Activated CD4-positive, alpha-beta T cell treated with anti-CD3 and anti-CD28 coated beads, Interleukin-2, amount 50 U/mL, for 1 hour (primary cell): ENCODE results near the gene DHODH.
"Not testable (repeated sequence)": the region's sequence is repeated elsewhere in the genome, so short reads cannot be mapped to it uniquely, and the experiment has no call there.

ENCODE experiments used
- DNase-seq: peaks from one replicate; pipeline ENCODE4 v3.0.0-alpha.2; 2020

Gene DHODH

DNA sequence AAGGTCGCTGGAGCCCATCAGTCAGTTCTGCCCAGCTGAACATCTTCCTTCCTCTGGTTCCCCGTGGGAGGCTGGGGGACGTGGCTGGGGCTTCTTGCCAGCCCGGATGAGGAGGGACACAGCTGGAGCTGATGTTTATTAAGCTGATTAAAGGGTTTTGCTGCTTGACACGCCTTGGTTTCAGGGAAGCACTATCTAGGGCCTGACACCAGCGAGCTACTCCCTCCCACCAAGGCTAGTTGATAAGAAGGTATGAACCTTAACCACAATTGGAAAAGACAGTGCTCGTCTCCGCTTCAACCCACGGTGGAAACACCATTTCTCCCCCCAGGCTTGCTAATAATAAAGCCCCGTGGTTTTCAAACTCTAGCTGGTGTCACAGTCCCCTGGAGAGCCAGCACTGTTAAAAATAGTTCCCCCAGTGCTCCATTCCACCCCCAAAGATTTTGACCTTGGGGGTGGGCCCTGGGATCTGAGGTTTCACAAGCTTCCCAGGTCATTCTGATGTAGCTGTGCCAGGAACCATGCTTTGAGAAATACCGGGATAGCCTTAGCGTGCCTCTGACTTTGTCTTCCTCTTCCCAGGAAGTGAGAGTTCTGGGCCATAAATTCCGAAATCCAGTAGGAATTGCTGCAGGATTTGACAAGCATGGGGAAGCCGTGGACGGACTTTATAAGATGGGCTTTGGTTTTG, 5.5 kb downstream of the DHODH start:
- no peak for DNase-seq

DNA sequence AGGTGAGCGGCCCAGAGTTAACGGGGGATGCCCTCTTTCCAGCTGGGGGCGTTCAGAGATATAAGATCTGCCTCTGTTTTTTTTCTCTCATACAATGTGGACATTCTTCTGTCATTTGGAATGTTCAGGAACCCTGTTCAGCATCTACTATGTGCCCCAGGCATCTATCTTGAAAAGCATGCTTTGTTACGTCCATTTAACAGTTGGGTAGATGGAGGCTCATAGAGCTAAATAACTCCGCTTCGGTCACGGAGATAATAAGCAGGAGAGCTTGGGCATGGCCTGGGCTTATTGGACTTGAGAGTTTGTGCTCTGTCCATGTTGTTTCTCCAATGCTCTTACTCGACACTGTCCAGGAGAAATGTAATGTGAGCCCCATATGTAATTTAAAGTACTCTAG, 6.1 kb downstream of the DHODH start:
- DNase-seq: no peak

DNA sequence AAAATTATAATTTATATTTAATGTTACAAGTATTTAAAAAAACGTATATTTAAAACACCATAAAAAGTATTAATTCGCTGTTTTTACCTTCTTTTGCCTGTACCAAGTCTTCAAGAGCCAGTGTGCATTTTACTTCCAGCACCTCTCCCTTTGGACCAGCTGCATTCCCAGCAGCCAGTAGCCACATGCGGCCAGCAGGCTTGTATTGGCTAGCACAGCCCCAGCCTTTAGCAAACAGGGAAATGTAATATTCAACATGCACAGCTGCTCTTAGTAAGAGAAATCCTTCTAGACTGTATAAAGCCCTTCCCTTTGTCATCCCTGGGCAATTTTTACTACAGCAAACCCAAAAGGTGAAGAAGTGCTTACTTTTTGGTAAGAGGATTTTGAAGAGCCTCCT, 6.6 kb downstream of the DHODH start:
- DNase-seq: no peak

DNA sequence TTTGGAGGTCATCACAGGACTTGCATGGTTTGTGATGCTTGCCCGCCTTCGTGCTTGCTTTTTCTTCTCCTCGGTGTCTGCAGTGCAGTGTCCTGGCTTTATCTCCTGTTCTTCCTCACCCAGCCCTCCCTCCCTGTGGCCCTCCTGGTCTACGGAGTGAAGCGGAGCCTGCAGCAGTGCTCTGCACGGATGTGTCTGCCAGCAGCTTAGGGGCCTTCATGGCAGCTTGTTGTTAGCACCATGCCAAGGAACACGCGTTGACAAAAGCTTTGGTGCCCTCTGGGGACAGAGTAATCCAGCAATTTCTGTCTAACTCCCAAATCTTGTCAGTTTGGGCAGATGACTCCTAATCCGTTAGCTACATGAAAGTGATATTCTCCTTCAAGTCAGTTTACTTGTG, 9.9 kb downstream of the DHODH start:
- no peak for DNase-seq

DNA sequence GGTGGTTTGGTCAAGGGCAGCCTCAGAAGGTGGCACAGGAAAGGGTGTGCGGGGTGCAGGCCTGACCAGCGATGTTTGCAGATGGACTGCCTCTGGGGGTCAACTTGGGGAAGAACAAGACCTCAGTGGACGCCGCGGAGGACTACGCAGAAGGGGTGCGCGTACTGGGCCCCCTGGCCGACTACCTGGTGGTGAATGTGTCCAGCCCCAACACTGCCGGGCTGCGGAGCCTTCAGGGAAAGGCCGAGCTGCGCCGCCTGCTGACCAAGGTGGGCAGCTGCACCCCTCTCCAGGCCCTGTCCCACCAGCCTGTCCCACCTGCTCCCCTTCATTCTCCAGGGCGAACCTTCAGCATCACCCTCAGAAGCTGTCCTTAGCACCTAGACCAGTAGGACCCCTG, 12.5 kb downstream of the DHODH start:
- DNase-seq: no peak

DNA sequence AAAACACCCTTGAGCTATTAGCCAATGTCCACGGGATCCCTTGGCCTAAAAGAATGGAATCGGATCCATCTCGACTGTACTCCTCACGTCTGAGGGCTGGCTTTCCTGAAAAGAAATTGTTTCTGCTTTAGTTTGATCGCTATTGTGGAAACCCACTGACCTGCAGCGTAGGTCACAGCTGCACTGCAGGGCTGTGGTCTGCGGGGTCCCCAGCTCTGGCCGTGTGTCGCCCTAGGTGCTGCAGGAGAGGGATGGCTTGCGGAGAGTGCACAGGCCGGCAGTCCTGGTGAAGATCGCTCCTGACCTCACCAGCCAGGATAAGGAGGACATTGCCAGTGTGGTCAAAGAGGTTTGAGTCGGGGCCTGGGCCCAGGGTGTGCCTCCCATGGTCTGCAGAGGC, 13.6 kb downstream of the DHODH start:
- no peak for DNase-seq

DNA sequence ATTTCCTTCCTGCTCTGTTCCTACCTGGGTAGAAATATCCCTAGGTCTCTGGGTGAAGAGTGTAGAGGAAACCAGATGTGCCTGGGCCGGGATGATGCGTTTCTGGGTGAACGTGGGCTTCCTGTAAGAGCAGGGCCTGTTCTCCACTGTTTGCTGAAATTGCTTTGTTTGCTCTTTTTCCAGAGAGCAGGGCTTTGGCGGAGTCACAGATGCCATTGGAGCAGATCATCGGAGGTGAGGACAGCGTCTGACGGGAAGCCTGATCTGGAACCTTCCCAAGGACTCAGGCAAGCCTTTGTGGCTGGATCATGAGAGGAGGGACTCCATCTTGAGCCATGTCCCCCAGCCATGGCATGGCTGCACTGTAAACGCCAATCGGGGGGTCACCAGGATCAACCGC, 15.4 kb downstream of the DHODH start:
- no peak for DNase-seq

DNA sequence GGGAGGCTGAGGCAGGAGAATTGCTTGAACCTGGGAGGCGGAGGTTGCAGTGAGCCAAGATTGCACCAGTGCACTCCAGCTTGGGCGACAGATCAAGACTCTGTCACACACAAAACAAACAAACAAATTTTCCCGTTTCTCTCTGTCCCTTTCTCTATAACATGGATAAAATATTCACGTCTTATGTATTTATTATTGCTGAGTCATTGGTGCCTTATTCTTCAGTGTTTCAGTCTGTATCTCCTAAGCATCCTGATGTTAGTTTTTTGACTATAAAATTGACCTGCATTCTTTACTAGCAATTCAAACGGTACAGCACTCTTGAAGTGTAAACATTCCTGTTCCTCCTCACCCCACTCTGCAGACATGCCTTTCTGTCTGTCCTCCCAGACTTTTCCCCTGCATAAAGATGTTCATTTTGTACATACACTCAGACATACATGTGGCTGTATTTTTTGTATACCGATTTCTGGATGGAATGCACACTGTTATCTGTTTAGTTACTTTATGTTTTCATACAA, 16.4 kb downstream of the DHODH start:
- DNase-seq: no peak

DNA sequence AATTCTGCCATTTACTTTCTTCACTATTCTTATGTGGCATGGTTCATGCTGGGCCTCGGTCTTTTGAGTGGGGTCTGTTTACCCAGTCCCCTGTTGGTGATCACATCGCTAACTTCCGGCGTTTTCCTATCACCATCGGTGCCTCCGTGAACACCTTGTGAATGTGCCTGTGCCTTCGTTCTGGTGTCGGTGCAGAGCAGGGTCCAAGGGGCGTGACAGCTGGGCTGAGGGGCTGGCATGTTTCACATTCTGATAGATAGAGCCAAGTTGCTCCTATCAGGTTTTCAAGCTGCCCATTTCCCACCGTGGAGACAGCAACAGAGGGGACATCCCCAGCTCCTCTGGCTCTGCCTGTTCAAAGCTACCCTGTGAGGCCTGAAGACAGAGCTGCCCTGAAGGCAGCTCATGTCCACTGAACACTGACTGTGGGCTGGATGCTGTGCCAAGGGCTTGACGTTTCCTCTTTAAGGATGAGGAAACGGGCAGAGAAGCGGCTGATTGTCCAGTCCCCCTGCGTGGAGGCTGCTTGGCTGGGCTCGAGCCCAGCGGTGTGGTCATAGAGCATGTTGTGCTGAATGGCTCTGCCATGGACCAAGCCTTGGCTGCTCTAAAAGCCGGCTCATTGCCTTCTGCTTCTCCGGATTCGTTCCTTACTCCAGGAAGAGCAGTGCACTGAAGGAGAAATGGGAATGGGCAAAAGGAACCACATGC, 17.0 kb downstream of the DHODH start:
- DNase-seq: no peak

DNA sequence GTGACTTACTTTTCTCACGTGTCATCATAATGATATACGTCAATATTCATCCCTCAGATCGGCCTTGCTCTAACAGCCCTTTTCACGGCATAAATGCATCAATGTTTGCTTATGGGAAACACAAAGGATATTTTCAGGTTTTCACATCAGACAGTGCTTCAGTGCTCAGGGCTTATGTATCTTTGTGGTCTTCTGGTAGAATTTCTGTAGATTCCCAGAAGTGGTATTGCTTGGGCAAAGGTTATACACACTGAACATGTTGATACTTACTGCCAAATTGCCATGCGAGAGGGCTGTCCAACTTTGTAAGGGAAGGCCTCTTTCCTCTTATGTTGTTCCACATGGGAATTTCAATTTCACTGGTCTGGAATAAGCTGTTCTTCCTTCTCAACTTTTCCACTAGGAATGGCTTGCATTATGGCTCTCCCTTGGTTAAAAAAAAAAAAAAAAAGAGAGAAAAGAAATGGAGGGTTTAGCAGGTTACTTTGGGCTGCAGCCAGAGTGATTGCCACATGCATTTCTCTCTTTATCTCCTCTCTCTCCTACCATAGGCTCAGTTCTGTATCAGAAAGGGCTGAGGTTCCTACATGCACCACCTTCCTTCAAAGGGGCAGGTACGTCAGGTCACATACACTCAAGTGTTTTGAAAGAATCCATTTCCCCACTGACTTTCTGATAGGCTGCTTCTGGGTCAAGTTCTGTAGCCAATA, 19.3 kb downstream of the DHODH start:
- no peak for DNase-seq

DNA sequence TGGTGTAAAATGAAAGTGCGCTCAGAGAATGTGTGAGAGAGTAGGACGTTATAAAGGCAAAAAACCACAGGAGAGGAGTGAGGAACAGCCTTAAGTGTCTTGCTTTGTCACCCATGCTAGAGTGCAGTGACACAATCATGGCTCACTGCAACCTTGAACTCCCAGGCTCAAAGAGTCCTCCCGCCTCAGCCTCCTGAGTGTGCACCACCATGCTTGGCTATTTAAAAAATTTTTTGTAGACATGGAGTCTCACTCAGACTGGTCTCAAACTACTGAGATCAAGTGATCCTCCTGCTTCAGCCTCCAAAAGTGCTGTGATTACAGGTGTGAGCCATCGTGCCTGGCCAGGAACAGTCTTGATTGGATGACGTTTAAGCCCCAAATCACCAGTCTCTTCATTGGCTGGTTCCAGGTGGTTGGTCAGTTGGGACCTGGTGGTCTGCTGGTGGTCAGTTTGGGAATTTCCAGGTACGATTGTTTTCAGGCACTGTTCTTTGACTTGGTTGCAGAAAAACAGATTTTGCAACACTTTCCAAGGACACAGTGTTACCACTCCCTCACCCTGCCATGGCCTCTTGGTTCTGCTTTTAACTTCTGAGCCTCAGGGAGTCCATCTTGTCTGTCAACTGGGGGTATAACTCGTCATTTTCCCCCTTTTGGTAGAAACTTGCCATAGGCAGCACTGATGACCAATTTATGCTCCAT, 21.2 kb downstream of the DHODH start:
- DNase-seq: no peak

DNA sequence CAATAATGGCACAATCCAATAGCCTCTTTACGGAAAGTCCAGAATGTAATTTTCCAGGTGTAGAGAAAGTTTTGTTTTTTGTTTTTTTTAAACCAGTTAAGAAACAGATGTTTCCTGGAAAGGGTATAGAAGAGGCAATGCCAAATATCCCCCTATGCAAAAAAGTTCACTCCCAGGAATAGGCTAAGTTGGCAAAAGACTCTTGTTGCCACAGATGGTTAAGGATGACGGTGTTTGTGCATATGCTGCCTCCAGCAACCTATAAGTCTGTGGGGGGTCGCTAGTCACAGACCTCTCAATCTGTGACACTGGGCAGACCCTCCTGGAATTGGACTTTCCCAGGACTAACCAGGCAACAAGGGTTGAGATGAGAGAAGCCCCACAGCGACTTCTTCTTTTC, 24.9 kb downstream of the DHODH start:
- DNase-seq: no peak

DNA sequence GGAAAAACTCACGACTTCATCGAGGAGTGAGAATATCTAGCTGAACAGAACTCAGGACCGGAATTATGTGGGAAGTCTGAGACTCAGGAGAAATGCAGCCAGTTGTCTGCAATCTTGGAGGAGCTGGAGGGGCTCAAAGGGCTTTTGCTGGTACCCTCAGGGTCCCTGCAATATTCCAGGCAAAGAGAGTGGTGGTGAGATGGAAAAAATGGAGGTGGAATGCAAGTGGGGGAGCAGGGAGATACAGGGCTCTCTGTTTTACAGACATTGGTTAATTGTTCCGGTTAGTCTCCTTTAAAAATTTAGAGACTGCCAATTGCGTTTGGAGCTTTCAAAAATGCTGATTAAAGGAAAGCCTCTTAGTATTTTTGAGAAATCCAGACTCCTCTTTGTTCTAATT, 27.6 kb downstream of the DHODH start:
- DNase-seq: no peak

DNA sequence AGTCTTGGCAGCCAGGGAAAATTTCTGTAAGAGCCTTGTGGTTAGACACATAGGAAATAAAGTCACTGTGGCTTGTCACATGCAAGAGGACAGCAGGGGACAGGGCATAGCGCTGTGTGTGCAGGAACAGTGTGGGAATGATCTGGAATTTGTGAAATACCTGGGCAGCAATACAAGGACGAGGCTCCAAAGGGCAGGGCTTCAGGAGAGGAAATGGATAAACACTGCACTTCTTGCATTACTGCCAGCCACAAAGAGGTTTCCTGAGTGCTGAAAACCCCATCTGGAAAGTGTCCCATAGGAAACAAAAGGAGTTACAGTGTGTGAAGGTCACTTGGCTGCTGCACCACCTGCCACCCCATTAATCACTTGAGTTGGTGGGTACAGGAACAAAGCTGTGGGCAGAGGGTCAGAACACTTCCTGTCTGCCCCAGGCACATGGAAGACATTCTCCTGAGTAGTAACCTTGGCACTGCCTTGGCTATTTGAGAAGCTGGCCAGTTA, 33.7 kb downstream of the DHODH start:
- DNase-seq: no peak

DNA sequence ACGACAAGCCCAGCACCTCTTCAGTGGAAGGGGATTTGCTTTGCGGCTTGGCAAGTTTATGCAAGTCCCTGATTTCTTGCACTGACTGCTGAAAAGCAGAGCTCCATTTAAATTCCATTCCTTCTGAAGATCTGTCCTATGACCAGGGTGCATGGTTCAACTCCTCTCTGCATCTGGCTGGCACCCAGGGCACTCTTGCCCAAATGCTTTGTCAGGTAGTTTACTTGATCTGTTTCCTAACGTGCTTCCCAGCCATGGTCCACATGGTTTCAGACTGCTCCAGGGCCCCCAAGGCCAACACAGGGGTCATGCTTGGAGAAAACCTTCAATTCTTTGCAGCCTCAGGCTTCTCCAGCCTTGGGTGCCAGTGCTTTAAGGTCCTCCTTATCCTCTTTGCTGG, 34.5 kb downstream of the DHODH start:
- DNase-seq: no peak

DNA sequence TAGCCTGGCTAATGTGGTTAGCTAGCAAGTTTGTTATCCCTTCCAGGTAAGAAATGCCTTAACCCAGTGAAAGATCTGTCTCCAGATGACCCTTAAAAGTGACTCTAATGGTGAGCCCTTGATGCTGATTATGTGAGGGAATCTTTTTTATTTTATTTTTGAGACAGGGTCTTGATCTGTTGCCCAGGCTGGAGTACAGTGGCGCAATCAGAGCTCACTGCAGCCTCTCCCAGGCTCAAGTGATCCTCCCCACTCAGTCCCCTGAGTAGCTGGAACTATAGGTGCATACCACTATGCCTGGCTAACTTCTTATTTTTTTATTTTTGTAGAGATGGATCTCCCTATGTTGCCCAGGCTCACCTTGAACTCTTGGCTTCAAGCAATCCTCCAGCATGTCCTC, 35.0 kb downstream of the DHODH start:
- no peak for DNase-seq

DNA sequence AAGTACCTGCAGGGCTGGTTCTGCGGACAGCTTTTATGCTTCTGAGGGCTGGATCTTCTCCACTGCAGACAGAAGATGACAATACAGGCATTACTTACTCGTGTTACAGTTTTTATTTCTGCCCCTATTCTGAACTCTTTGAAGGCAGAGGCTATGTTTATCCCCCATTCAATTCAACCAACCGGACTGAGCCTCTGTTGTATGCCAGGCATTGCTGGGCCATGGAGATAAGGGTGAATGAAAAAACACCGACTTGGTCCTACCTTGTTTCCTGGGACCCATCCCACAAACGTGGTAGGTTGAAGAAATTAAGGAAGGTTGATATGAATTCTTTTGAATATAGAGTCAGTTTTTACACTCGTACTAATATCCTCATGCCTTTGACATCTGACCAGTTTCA, 35.8 kb downstream of the DHODH start:
- no peak for DNase-seq

DNA sequence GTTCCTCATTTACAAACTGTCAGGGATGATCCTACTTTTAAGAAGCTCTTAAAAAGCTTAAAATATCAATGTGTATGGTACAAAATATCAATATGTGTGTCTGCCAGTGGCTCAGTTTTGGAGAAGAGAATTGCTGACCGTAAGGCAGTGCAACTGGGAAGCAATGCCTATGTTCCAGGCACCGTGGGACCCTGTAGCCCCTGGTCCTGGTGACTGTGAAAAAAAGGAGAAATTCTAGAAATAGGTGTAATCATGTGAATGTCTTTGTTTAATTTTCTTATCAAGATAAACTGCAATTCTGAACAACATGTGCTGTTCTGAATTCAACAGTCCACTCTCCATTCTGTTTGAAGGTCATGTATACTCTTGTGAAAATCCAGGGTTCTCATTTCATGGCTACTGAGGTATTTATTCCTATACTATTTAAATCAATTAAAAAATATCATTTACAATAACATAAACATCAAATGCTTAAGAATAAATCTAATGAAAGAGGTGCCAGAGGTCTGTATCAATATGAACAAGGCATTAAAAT, 36.3 kb downstream of the DHODH start:
- no peak for DNase-seq

DNA sequence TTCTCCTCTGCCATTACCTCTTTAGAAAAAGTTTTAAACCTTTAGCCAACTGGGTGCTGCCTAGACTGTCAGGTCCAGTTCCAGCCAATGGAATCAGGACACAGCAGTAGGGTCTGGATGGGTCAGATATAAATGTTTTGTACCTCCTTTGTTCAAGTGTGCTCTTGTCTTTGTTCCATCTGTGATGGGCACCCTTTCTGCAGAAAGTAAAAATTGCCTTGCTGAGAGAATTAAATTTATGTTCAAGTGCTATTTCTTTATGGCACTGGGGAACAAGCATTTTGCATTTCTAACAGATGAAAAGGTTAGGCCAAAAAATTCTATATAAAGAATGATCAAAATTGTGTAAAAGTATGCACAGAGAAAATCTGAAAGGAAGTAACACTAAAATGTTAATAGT, 40.6 kb downstream of the DHODH start:
- DNase-seq: no peak

DNA sequence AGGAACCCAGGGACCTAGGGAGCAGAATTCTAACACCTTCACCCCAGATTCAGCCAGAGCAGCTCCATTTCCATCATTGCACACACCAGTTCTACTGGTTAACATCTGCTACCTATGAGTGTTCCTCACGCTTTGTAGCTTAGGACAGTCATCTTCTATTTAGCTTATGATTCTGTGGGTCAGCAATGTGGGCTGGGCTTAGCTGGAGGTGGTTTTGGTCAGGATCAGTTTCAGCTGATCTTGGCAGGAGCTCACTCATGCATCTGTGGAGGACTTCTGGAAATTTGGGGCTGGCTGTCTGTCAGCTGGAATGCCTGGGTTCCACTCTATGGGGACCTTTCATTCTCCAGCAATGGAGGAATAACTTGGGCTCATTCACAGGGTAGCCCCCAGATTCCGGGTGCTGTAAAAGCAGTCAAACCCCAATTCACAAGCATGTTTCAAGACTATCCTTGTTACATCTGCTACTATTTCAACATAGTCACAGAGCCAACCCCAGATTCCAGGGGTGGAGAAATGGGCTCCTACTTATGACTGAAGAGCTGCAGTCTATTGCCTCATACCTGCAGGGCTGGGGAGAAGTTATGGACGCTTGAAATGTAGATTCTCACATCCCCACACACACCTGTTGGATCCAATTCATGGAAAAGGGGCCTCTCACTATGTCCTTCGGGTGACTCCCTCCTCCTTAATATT, 42.4 kb downstream of the DHODH start:
- no peak for DNase-seq

DNA sequence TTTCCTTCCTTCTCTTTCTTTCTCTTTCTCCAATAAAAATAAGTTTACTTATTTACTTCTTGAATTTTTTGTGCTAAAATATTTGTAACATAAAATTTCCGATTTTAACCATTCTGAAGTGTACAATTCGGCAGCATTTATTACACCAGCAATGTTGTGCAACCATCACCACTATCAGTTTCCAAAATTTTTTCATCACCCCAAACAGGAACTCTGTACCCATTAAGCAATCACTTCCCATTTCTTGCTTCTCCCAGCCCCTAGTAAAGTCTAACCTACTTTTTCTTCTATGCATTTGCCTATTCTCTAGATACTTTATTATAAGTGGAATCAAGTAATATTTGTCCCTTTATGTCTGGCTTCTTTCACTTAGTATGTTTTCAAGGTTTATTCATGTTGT, 43.3 kb downstream of the DHODH start:
- DNase-seq: no peak

DNA sequence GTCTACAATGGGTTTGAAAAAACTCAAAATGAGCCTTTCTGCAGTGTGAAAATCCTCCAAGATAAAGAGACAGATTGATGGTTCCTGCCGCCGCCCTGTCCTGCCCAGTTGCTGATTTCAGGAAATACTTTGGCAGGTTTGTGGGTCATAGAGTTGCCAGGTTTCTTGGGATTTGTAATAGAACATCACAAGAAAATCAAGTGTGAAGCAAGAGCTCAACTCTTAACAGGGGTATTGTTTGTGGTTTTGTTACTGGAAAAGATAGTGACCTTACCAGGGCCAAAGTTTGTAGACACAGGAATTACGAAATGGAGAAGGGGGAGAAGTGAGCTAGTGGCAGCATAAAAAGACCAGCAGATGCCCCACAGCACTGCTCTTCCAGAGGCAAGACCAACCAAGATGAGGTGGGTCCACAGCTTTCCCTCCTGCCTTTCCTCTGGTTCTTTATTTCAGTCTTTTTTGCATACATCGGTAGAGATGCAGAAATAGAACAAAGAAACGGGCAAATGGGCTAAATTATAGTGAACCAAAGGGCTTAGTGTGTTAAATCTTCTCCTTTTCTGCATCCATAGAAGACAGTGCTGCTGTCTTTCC, 45.8 kb downstream of the DHODH start, which contains the start of gene HP:
TSS of gene HP (plus strand) at position 252 of the 594 bp plus-strand sequence. CDS start at position 400, 148 bp downstream.
- DNase-seq: not testable (repeated sequence)
